ENCODE results near the gene ZNF253. TPM values are rescaled to one million over a fixed set of nuclear protein-coding genes. Genes with fewer than 3 reads are reported as not detected.
A peak's percentile ranks its signal among the peaks of the same experiment; 100 is the strongest.
"Not testable (repeated sequence)": the region's sequence is repeated elsewhere in the genome, so short reads cannot be mapped to it uniquely, and the experiment has no call there.

The ZNF253 gene
- total and polyA plus RNA-seq, 9 of the 15 experiments (the other 6 are each of a cell fraction or from before 2014, with no cell fraction given) = 4.0 to 14.4 (median 7.5) TPM

GRCh38 chr19:19900729-19901444 is 35.2 kb downstream of the ZNF253 start, which contains the start of gene ZNF93 (continued):
- TF ChIP-seq MGA (IDR thresholded peaks at IDR 0.05) (peak; percentile 75), SRSF3 (IDR thresholded peaks at IDR 0.05; ENCODE audit: insufficient read depth, low read length) (no peak), SRSF7 (optimal IDR thresholded peaks at IDR 0.05; ENCODE audit: low read depth, low read length) (no peak), E2F8 (IDR thresholded peaks at IDR 0.05; ENCODE audit: low read depth, partially characterized antibody) (no peak), SPI1 (IDR thresholded peaks at IDR 0.05; ENCODE audit: borderline replicate concordance, low read depth, low read length) (peak; percentile 68; the same call in 1 of the 2 replicates)

GRCh38 chr19:19907551-19907950 is 41.9 kb downstream of the ZNF253 start:
- H3K27ac ChIP-seq (ENCODE audit: extremely low read depth, low read depth, low read length); H3K4me2 ChIP-seq (ENCODE audit: insufficient read depth, low read length); H3K9ac ChIP-seq (ENCODE audit: insufficient read depth in 1 of 2, low read depth in 2 of 2, low read length in 2 of 2); H3K9me3 ChIP-seq (replicated peaks; ENCODE audit: control insufficient read depth, insufficient read depth, low read depth, low read length); H2AFZ ChIP-seq (ENCODE audit: low read depth, low read length); intact Hi-C loops (cut with micrococcal nuclease); H3K9me1 ChIP-seq (ENCODE audit: control insufficient read depth, insufficient read depth, low read length); H3K4me1 ChIP-seq (replicated peaks in 1 of 2; ENCODE audit: control insufficient read depth in 2 of 2, insufficient read depth in 2 of 2, low read length in 2 of 2); POLR2A ChIA-PET; H3K4me3 ChIP-seq; H3K27me3 ChIP-seq (ENCODE audit: control insufficient read depth in 2 of 2, insufficient read depth in 2 of 2, low read length in 2 of 2); H4K20me1 ChIP-seq (replicated peaks; ENCODE audit: control insufficient read depth, insufficient read depth, low read length); CTCF ChIA-PET (ENCODE audit: low intra/inter-chr PET ratio); FAIRE-seq; in situ Hi-C loops (cut with MboI); DNase-seq (ENCODE audit: extremely low read depth in 1 of 4, low spot score in 3 of 4); ATAC-seq; BruUV-seq (replicated peaks): not testable (repeated sequence)
- Histone ChIP-seq H3K79me2 (ENCODE audit: control insufficient read depth, insufficient read depth, low read length) (peaks cover 82% of the 10 kb centered on the region), H3K36me3 (ENCODE audit: control insufficient read depth, insufficient read depth, low read length) (peaks cover 21% of the 10 kb centered on the region; the same call in 1 of the 3 replicates)
- WGBS (ENCODE audit: insufficient coverage, low coverage, missing lambda C conversion rate) = 64% methylated on average over 3 of the region's 3 CpGs

Measured in K562 (cell line).